ENCODE data around the gene CHCHD1. TPM values are rescaled to one million over a fixed set of nuclear protein-coding genes. Genes with fewer than 3 reads are reported as not detected.

Gene CHCHD1
- polyA plus RNA-seq, 4 donors = 53.4 to 87.0 (median 79.4) TPM

- DNase-seq (no peak), FAIRE-seq (no peak)
- no peak overlapping the region for H3K27ac ChIP-seq (ENCODE audit: low read depth in 1 of 3, low read length in 2 of 3)
- WGBS, 3 donors = 94 to 96% (median 96%) methylated on average over 14 of the region's 14 CpGs
- H3K4me1 ChIP-seq (ENCODE audit: control insufficient read depth in 3 of 3, insufficient read depth in 2 of 3, low read depth in 1 of 3, low read length in 2 of 3) = peaks cover 0 to 4% (median 3%) of the 10 kb centered on the region in 3 donors
- no peak overlapping the region for H3K4me3 ChIP-seq (ENCODE audit: low read depth in 1 of 3, low read length in 3 of 3)
- no peaks in the 10 kb centered on the region for H3K27me3 ChIP-seq (ENCODE audit: control insufficient read depth in 3 of 3, insufficient read depth in 3 of 3, low read length in 3 of 3)
- H3K9me3 ChIP-seq (ENCODE audit: control insufficient read depth in 2 of 2, insufficient read depth in 1 of 2, low read depth in 1 of 2, low read length in 1 of 2) = no peaks in the 10 kb centered on the region
- H3K36me3 ChIP-seq (ENCODE audit: control insufficient read depth in 3 of 3, insufficient read depth in 2 of 3, low read depth in 1 of 3, low read length in 3 of 3) = peaks cover 5 to 67% (median 19%) of the 10 kb centered on the region in 3 donors
These were observed 25.6 kb downstream of the CHCHD1 start for GRCh38 chr10:73807471-73807870.

GRCh38 chr10:73808021-73808815 is 26.4 kb downstream of the CHCHD1 start:
- Histone ChIP-seq H3K36me3 (ENCODE audit: control insufficient read depth in 3 of 3, insufficient read depth in 2 of 3, low read depth in 1 of 3, low read length in 3 of 3) (peaks cover 7 to 67% (median 15%) of the 10 kb centered on the region in 3 donors), H3K27me3 (ENCODE audit: control insufficient read depth in 3 of 3, insufficient read depth in 3 of 3, low read length in 3 of 3) (no peaks in the 10 kb centered on the region), H3K4me1 (ENCODE audit: control insufficient read depth in 3 of 3, insufficient read depth in 2 of 3, low read depth in 1 of 3, low read length in 2 of 3) (peaks cover 0 to 4% (median 3%) of the 10 kb centered on the region in 3 donors), H3K9me3 (ENCODE audit: control insufficient read depth in 2 of 2, insufficient read depth in 1 of 2, low read depth in 1 of 2, low read length in 1 of 2) (no peaks in the 10 kb centered on the region), H3K27ac (ENCODE audit: low read depth in 1 of 3, low read length in 2 of 3) (no peak overlapping the region), H3K4me3 (ENCODE audit: low read depth in 1 of 3, low read length in 3 of 3) (no peak overlapping the region)
- DNase-seq (no peak), FAIRE-seq (no peak)
- WGBS, 3 donors = 88 to 92% (median 91%) methylated on average over 14 to 16 of the region's 16 CpGs

- FAIRE-seq (no peak), DNase-seq (no peak)
- Histone ChIP-seq H3K4me1 (ENCODE audit: control insufficient read depth in 3 of 3, insufficient read depth in 2 of 3, low read depth in 1 of 3, low read length in 2 of 3) (peaks cover 0 to 4% (median 3%) of the 10 kb centered on the region in 3 donors), H3K27ac (ENCODE audit: low read depth in 1 of 3, low read length in 2 of 3) (no peak overlapping the region), H3K27me3 (ENCODE audit: control insufficient read depth in 3 of 3, insufficient read depth in 3 of 3, low read length in 3 of 3) (no peaks in the 10 kb centered on the region), H3K9me3 (ENCODE audit: control insufficient read depth in 2 of 2, insufficient read depth in 1 of 2, low read depth in 1 of 2, low read length in 1 of 2) (no peaks in the 10 kb centered on the region), H3K36me3 (ENCODE audit: control insufficient read depth in 3 of 3, insufficient read depth in 2 of 3, low read depth in 1 of 3, low read length in 3 of 3) (peaks cover 7 to 66% (median 11%) of the 10 kb centered on the region in 3 donors), H3K4me3 (ENCODE audit: low read depth in 1 of 3, low read length in 3 of 3) (no peak overlapping the region)
- 59 to 77% (median 67%) methylated on average over 5 of the region's 5 CpGs for WGBS, 3 donors
These were observed 27.4 kb downstream of the CHCHD1 start for GRCh38 chr10:73809061-73809818.

- WGBS, 3 donors = 64 to 79% (median 76%) methylated on average over 7 of the region's 7 CpGs
- peak overlapping the region in 1 of 3 donors; percentile 93 for H3K27ac ChIP-seq (ENCODE audit: low read depth in 1 of 3, low read length in 2 of 3)
- FAIRE-seq (no peak), DNase-seq (no peak)
- no peaks in the 10 kb centered on the region for H3K27me3 ChIP-seq (ENCODE audit: control insufficient read depth in 3 of 3, insufficient read depth in 3 of 3, low read length in 3 of 3)
- no peaks in the 10 kb centered on the region for H3K9me3 ChIP-seq (ENCODE audit: control insufficient read depth in 2 of 2, insufficient read depth in 1 of 2, low read depth in 1 of 2, low read length in 1 of 2)
- peaks cover 7 to 66% (median 13%) of the 10 kb centered on the region in 3 donors for H3K36me3 ChIP-seq (ENCODE audit: control insufficient read depth in 3 of 3, insufficient read depth in 2 of 3, low read depth in 1 of 3, low read length in 3 of 3)
- peaks cover 0 to 4% (median 3%) of the 10 kb centered on the region in 3 donors for H3K4me1 ChIP-seq (ENCODE audit: control insufficient read depth in 3 of 3, insufficient read depth in 2 of 3, low read depth in 1 of 3, low read length in 2 of 3)
- H3K4me3 ChIP-seq (ENCODE audit: low read depth in 1 of 3, low read length in 3 of 3) = peak overlapping the region; percentile 63 to 81 (median 65)
These were observed 28.5 kb downstream of the CHCHD1 start for GRCh38 chr10:73810358-73810734.

- Histone ChIP-seq H3K4me3 (ENCODE audit: low read depth in 1 of 3, low read length in 3 of 3) (peak overlapping the region; percentile 63 to 81 (median 65)), H3K9me3 (ENCODE audit: control insufficient read depth in 2 of 2, insufficient read depth in 1 of 2, low read depth in 1 of 2, low read length in 1 of 2) (no peaks in the 10 kb centered on the region), H3K36me3 (ENCODE audit: control insufficient read depth in 3 of 3, insufficient read depth in 2 of 3, low read depth in 1 of 3, low read length in 3 of 3) (peaks cover 4 to 60% (median 10%) of the 10 kb centered on the region in 3 donors), H3K4me1 (ENCODE audit: control insufficient read depth in 3 of 3, insufficient read depth in 2 of 3, low read depth in 1 of 3, low read length in 2 of 3) (peaks cover 0 to 4% (median 3%) of the 10 kb centered on the region in 3 donors), H3K27ac (ENCODE audit: low read depth in 1 of 3, low read length in 2 of 3) (peak overlapping the region; percentile 56 to 93 (median 76)), H3K27me3 (ENCODE audit: control insufficient read depth in 3 of 3, insufficient read depth in 3 of 3, low read length in 3 of 3) (no peaks in the 10 kb centered on the region)
- DNase-seq (peak in 1 of 2 donors; percentile 39), FAIRE-seq (no peak)
- 0 to 1% (median 0%) methylated on average over 35 to 63 of the region's 63 CpGs for WGBS, 3 donors
These were observed 29.1 kb downstream of the CHCHD1 start for GRCh38 chr10:73810735-73811465.

GRCh38 chr10:73812657-73813056 is 30.8 kb downstream of the CHCHD1 start:
- peaks cover 4 to 56% (median 12%) of the 10 kb centered on the region in 3 donors for H3K36me3 ChIP-seq (ENCODE audit: control insufficient read depth in 3 of 3, insufficient read depth in 2 of 3, low read depth in 1 of 3, low read length in 3 of 3)
- FAIRE-seq = no peak
- H3K4me1 ChIP-seq (ENCODE audit: control insufficient read depth in 3 of 3, insufficient read depth in 2 of 3, low read depth in 1 of 3, low read length in 2 of 3) = peaks cover 0 to 4% (median 3%) of the 10 kb centered on the region in 3 donors
- H3K27me3 ChIP-seq (ENCODE audit: control insufficient read depth in 3 of 3, insufficient read depth in 3 of 3, low read length in 3 of 3) = no peaks in the 10 kb centered on the region
- H3K27ac ChIP-seq (ENCODE audit: low read depth in 1 of 3, low read length in 2 of 3) = no peak overlapping the region
- 86 to 94% (median 88%) methylated on average over 4 of the region's 4 CpGs for WGBS, 3 donors
- DNase-seq = no peak
- no peaks in the 10 kb centered on the region for H3K9me3 ChIP-seq (ENCODE audit: control insufficient read depth in 2 of 2, insufficient read depth in 1 of 2, low read depth in 1 of 2, low read length in 1 of 2)
- no peak overlapping the region for H3K4me3 ChIP-seq (ENCODE audit: low read depth in 1 of 3, low read length in 3 of 3)

GRCh38 chr10:73813333-73813732 is 31.5 kb downstream of the CHCHD1 start:
- Histone ChIP-seq H3K4me1 (ENCODE audit: control insufficient read depth in 3 of 3, insufficient read depth in 2 of 3, low read depth in 1 of 3, low read length in 2 of 3) (peaks cover 0 to 4% (median 3%) of the 10 kb centered on the region in 3 donors), H3K27ac (ENCODE audit: low read depth in 1 of 3, low read length in 2 of 3) (no peak overlapping the region), H3K9me3 (ENCODE audit: control insufficient read depth in 2 of 2, insufficient read depth in 1 of 2, low read depth in 1 of 2, low read length in 1 of 2) (no peaks in the 10 kb centered on the region), H3K36me3 (ENCODE audit: control insufficient read depth in 3 of 3, insufficient read depth in 2 of 3, low read depth in 1 of 3, low read length in 3 of 3) (peaks cover 4 to 56% (median 12%) of the 10 kb centered on the region in 3 donors), H3K27me3 (ENCODE audit: control insufficient read depth in 3 of 3, insufficient read depth in 3 of 3, low read length in 3 of 3) (no peaks in the 10 kb centered on the region), H3K4me3 (ENCODE audit: low read depth in 1 of 3, low read length in 3 of 3) (no peak overlapping the region)
- DNase-seq (no peak), FAIRE-seq (no peak)
- 82 to 85% (median 83%) methylated on average over 7 of the region's 7 CpGs for WGBS, 3 donors

Measured in small intestine (tissue), 7 donors.